ENCODE measurements around the gene DNAH17. TPM values are rescaled to one million over a fixed set of nuclear protein-coding genes. Genes with fewer than 3 reads are reported as not detected.
"Not testable (repeated sequence)": the region's sequence is repeated elsewhere in the genome, so short reads cannot be mapped to it uniquely, and the experiment has no call there.

The DNAH17 gene
- total RNA-seq, 1 experiment from 2014 or later = 0.13 TPM

DNA sequence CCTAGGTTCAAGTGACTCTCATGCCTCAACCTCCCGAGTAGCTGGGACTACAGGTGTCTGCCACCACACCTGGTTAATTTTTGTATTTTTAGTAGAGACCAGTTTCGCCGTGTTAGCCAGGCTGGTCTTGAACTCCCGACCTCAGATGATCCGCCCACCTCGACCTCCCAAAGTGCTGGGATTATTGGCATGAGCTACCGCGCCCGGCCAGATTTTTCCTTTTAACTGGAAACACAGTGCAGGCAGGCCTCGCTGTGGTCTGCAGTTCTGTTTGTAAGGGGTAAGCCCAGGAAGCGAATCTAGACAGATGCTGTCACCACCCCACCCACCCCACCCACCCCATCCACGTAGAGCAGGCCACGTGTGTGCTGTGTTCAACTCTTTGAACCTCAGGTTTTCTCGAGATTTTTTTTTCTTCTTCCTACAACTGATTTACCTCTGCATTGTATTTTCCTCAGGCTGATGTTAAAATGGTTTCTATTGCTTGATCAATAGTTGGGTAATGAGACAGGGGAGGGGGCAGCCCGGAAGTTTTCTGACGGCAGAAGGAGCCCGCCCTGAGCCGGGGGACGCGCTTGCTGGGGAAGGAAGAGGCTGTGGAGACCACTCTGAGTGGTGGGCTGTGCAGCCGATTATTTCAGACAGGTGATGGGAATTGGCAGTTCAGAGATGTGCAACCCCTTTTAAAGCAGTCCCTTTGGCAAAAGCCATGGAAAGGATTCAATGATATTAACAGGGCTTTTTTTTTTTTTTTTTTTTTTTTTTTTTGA is 72.9 kb downstream of the DNAH17 start:
- no peak overlapping the region for H3K4me2 ChIP-seq (ENCODE audit: insufficient read depth, insufficient read length, low read length)
- H3K9me3 ChIP-seq (ENCODE audit: control insufficient read depth, low read depth, low read length) = no peaks in the 10 kb centered on the region
- no peak overlapping the region for H3K18ac ChIP-seq (ENCODE audit: insufficient read length, low read depth, low read length)
- no peak overlapping the region for H3K23ac ChIP-seq (ENCODE audit: insufficient read length, low read depth, low read length)
- no peak overlapping the region for H3T11ph ChIP-seq (ENCODE audit: low read length)
- DNase-seq = no peak
- Mint-ChIP-seq H3K36me3 (ENCODE audit: insufficient read depth in 1 of 3, low read depth in 3 of 3) (no peaks in the 10 kb centered on the region), H3K27ac (no peak overlapping the region), H3K4me3 (no peak overlapping the region; a peak in 1 of 5 replicates), H3K9me3 (no peaks in the 10 kb centered on the region), H3K27me3 (ENCODE audit: low read depth) (peaks cover 13% of the 10 kb centered on the region), H3K4me1 (peaks cover 0 to under 1% of the 10 kb centered on the region in 2 experiments; a peak in 1 of 4 replicates)
- no peak overlapping the region for H3K9ac ChIP-seq (ENCODE audit: extremely low read depth, insufficient read length, low read length)
- no peak overlapping the region for H2BK120ac ChIP-seq (ENCODE audit: low read depth, low read length, poor library complexity, severe bottlenecking)
- no peak for TF ChIP-seq CTCF (conservative IDR thresholded peaks at IDR 0.05)
- no peaks in the 10 kb centered on the region for H3K23me2 ChIP-seq (ENCODE audit: insufficient read length, low read depth, low read length, poor library complexity, severe bottlenecking)
- no peak overlapping the region for H3K4ac ChIP-seq (ENCODE audit: low read depth, low read length)
- no peak overlapping the region for H2BK12ac ChIP-seq (ENCODE audit: insufficient read length, low read depth, low read length)
- no peak overlapping the region for H2BK5ac ChIP-seq (ENCODE audit: insufficient read length, low read length)
- H3K79me2 ChIP-seq (ENCODE audit: insufficient read depth, low read length) = no peaks in the 10 kb centered on the region
- no peaks in the 10 kb centered on the region for H3K4me1 ChIP-seq (ENCODE audit: insufficient read depth, low read length)
- WGBS (ENCODE audit: extremely low coverage, insufficient read length, low lambda C conversion rate) = no CpG with 5 or more reads among the region's 21 CpGs
- no peaks in the 10 kb centered on the region for H4K20me1 ChIP-seq (ENCODE audit: control insufficient read depth, insufficient read depth, insufficient read length)
- no peaks in the 10 kb centered on the region for H3K79me1 ChIP-seq (ENCODE audit: insufficient read depth, low read depth, low read length, poor library complexity, severe bottlenecking)
- H2BK15ac ChIP-seq (ENCODE audit: low read depth, low read length) = no peak overlapping the region
- H2AK5ac ChIP-seq (ENCODE audit: insufficient read length, low read length) = no peak overlapping the region
- no peak overlapping the region for H4K91ac ChIP-seq (ENCODE audit: insufficient read length, low read depth, low read length)
- no peak overlapping the region for H2BK20ac ChIP-seq (ENCODE audit: low read depth, low read length, poor library complexity, severe bottlenecking)
- H4K8ac ChIP-seq (replicated peaks; ENCODE audit: insufficient read length, low read depth, low read length) = no peak overlapping the region
- H3K56ac ChIP-seq (ENCODE audit: insufficient read length, low read depth, low read length) = no peak overlapping the region
- no peak overlapping the region for H3K14ac ChIP-seq (ENCODE audit: insufficient read depth, low read length)
- no peak overlapping the region for H2AFZ ChIP-seq (ENCODE audit: low read length)
- H4K5ac ChIP-seq (ENCODE audit: insufficient read length, low read depth, low read length) = no peak overlapping the region
- no peaks in the 10 kb centered on the region for H3K27me3 ChIP-seq (ENCODE audit: insufficient read depth, low read length)
- no peak overlapping the region for H3K27ac ChIP-seq (ENCODE audit: insufficient read length, low read depth, low read length)

GRCh38 chr17:78503388-78503787 is 73.8 kb downstream of the DNAH17 start:
- H3K27ac ChIP-seq (ENCODE audit: insufficient read length, low read depth, low read length); H3K27ac Mint-ChIP-seq; H4K20me1 ChIP-seq (ENCODE audit: control insufficient read depth, insufficient read depth, insufficient read length); H3K36me3 Mint-ChIP-seq (ENCODE audit: insufficient read depth in 1 of 3, low read depth in 3 of 3); H3K79me2 ChIP-seq (ENCODE audit: insufficient read depth, low read length); DNase-seq; H3K27me3 ChIP-seq (ENCODE audit: insufficient read depth, low read length); H3K23me2 ChIP-seq (ENCODE audit: insufficient read length, low read depth, low read length, poor library complexity, severe bottlenecking); H2AK5ac ChIP-seq (ENCODE audit: insufficient read length, low read length); H3K4me2 ChIP-seq (ENCODE audit: insufficient read depth, insufficient read length, low read length); H3K4me1 Mint-ChIP-seq; H3K9me3 ChIP-seq (ENCODE audit: control insufficient read depth, low read depth, low read length); H3K23ac ChIP-seq (ENCODE audit: insufficient read length, low read depth, low read length); H3T11ph ChIP-seq (ENCODE audit: low read length); H2BK15ac ChIP-seq (ENCODE audit: low read depth, low read length); H3K14ac ChIP-seq (ENCODE audit: insufficient read depth, low read length); H4K5ac ChIP-seq (ENCODE audit: insufficient read length, low read depth, low read length); H2BK12ac ChIP-seq (ENCODE audit: insufficient read length, low read depth, low read length); H3K18ac ChIP-seq (ENCODE audit: insufficient read length, low read depth, low read length); H3K4ac ChIP-seq (ENCODE audit: low read depth, low read length); H4K8ac ChIP-seq (replicated peaks; ENCODE audit: insufficient read length, low read depth, low read length); H3K4me3 Mint-ChIP-seq; H2BK5ac ChIP-seq (ENCODE audit: insufficient read length, low read length); H4K91ac ChIP-seq (ENCODE audit: insufficient read length, low read depth, low read length); H2BK120ac ChIP-seq (ENCODE audit: low read depth, low read length, poor library complexity, severe bottlenecking); H2AFZ ChIP-seq (ENCODE audit: low read length); H2BK20ac ChIP-seq (ENCODE audit: low read depth, low read length, poor library complexity, severe bottlenecking); H3K79me1 ChIP-seq (ENCODE audit: insufficient read depth, low read depth, low read length, poor library complexity, severe bottlenecking); H3K4me1 ChIP-seq (ENCODE audit: insufficient read depth, low read length); H3K9me3 Mint-ChIP-seq; H3K9ac ChIP-seq (ENCODE audit: extremely low read depth, insufficient read length, low read length); H3K56ac ChIP-seq (ENCODE audit: insufficient read length, low read depth, low read length): not testable (repeated sequence)
- WGBS (ENCODE audit: extremely low coverage, insufficient read length, low lambda C conversion rate) = no CpG with 5 or more reads among the region's 11 CpGs
- peaks cover 13% of the 10 kb centered on the region for H3K27me3 Mint-ChIP-seq (ENCODE audit: low read depth)

All from H9 (cell line).